ENCODE data around the gene B3GNT7.

DNA sequence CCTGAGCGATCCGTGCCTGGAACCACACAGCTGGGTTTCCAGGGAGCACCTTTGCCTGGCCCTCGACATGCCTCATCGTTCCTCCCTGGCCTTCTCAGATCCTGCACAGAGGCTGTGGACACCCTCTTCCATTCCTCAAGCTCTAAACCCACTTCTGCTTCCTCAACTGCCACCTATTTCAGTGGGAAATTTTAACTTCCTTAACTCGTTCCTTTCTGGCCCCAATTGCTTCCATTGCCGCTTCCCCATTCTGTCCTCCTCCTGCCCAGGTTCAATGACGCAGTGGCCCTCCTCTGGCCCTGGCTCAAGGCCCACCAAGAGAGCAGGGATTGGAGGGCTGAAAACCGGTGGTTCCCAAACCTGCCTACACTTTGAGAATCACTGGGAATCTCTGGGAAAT, 4.8 kb upstream of the B3GNT7 start:
- no peak for TF ChIP-seq CTCF (IDR thresholded peaks at IDR 0.05 in 8 of 11, conservative IDR thresholded peaks at IDR 0.05 in 3 of 11)
- TF ChIP-seq POLR2A (IDR thresholded peaks at IDR 0.05): no peak
- TF ChIP-seq POLR2AphosphoS5 (IDR thresholded peaks at IDR 0.05): no peak

All from spleen (tissue), 7 donors.